Large intestine (tissue), 3 donors: Measurements from ENCODE around the gene SPATC1L. TPM values are rescaled to one million over a fixed set of nuclear protein-coding genes. Genes with fewer than 3 reads are reported as not detected.

Source experiments
- DNase-seq, 2 donors: peaks; one replicate each; pipeline versions ENCODE4 v3.0.0 to v3.0.0-alpha.2; 2013
- H3K27ac ChIP-seq: one replicate; pipeline ENCODE4 v1.5.1; 2013; ENCODE audit warnings: low read length
- H3K27me3 ChIP-seq: 2 replicates; pipeline ENCODE4 v1.6.1; 2013; ENCODE audit warnings: low read length; ENCODE audit not compliant: control insufficient read depth, insufficient read depth
- H3K36me3 ChIP-seq: 2 replicates; pipeline ENCODE4 v1.6.1; 2013; ENCODE audit warnings: low read length; ENCODE audit not compliant: control insufficient read depth, insufficient read depth
- H3K4me1 ChIP-seq: one replicate; pipeline ENCODE4 v1.6.1; 2013; ENCODE audit warnings: low read length; ENCODE audit not compliant: control insufficient read depth, insufficient read depth
- H3K4me3 ChIP-seq: one replicate; pipeline ENCODE4 v1.5.1; 2013; ENCODE audit warnings: low read length
- H3K9me3 ChIP-seq: one replicate; pipeline ENCODE4 v1.6.1; 2013; ENCODE audit warnings: mild to moderate bottlenecking, low read depth, low read length, moderate library complexity; ENCODE audit not compliant: control insufficient read depth
- WGBS: methylation state at CpG from one replicate; pipeline ENCODE4 v1.1.5; 2013; ENCODE audit warnings: low lambda C conversion rate; ENCODE audit not compliant: insufficient coverage; 5-methylcytosine and 5-hydroxymethylcytosine counted together
- polyA plus RNA-seq: library from polyadenylated mRNA; unstranded; fragments of 120-200 nt; gene quantifications from one replicate; pipeline ENCODE4 v1.2.1, GENCODE V29; 2013

SPATC1L gene
- polyA plus RNA-seq, 1 donor, result 13.2 TPM

DNA sequence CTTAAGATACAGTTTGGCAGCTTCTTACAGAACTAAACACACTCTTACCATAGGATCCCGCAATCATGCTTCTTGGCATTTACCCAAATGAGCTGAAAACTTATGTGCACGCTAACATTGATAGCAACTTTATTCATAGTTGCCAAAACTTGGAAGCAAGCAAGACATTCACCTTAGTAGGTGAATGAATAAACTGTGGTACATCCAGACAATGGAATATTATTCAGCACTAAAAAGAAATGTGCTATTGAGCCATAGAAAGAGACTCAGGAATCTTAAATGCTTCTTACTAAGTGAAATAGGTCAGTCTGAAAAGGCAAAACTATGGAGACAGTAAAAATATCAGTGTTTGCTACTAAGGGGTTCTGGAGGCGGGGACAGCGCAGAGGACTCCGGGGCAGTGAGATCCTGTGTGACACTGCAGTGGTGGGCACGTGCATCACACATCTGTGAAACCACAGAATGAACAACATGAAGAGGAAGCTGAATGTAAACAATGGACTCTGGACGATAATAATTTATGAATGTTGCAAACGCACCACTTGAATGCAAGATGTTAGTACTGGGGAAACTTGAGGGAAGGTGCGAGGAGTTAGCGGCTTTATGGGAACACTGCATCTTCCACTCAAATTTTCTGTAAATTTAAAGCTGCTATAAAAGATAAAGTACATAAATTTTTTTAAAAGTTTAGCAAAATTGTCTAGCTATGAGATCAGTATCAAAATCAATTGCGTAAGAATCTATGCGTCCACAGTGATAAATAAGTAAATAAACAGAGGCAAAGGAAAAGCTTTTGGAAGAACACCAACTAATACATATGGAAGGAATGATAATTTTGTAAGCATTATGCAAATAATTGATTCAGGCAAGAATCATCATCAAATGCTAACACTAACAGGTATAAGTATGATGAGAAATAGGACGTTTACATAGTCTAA lies 15.4 kb upstream of the SPATC1L start:
- DNase-seq, result no peak
- H3K27me3 ChIP-seq, result no peaks in the 10 kb centered on the region
- WGBS, result 70% methylated on average over 2 of the region's 13 CpGs
- H3K4me3 ChIP-seq, result no peak overlapping the region
- H3K9me3 ChIP-seq, result no peaks in the 10 kb centered on the region
- H3K36me3 ChIP-seq, result peaks cover 26% of the 10 kb centered on the region
- no peaks in the 10 kb centered on the region for H3K4me1 ChIP-seq
- H3K27ac ChIP-seq, result no peak overlapping the region

DNA sequence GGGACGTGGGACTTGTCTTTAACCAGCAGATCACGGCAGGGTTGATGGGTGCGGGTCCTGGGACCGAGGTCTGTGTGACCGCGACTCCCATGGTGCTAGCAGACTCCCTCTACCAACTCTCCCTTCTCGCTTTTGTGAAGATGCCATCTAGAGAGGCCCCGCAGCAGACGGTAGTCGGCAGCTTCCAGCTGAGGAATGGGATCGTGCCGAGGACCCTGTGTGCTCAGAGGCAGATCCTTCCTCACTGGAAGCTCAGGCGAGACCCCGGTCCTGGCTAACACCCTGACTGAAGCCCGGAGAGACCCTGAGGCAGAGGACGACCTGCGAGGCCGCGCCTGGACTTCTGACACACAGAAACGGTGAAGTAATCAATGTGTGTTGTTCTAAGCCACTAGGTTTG lies 12.5 kb upstream of the SPATC1L start:
- Histone ChIP-seq H3K4me1 (no peaks in the 10 kb centered on the region), H3K4me3 (no peak overlapping the region), H3K27ac (no peak overlapping the region), H3K27me3 (no peaks in the 10 kb centered on the region), H3K9me3 (no peaks in the 10 kb centered on the region), H3K36me3 (peaks cover 40% of the 10 kb centered on the region)
- no peak for DNase-seq
- WGBS, result no CpG with 5 or more reads among the region's 20 CpGs

DNA sequence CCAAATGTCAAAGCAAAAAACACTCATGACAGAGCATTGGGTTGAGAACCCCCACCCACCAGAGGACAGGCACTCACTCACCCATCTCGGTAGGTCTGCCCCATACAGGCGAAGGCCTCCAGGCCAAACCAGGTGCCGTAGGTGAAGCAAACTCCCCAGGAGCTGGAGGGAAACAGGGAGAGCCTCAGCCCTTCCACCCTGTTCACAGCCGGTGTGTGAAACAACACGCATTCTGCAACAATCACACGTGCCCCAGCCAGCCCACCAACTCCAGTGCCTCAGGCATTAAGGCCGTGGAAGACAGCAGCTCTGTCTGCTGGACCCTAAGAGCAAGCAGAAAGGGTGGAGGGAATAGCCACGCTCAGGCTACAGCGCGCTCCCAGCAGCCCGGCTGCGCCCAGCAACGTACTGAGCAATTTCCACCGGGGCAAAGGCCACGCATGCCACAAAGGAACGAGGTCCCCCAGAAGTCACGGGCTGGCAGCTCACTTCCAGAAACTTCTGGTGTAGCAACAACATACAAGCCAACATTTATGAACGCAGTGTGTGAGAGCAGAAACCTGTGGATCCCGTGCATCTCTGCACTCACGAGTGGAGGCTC lies 11.4 kb upstream of the SPATC1L start:
- no peak overlapping the region for H3K4me3 ChIP-seq
- H3K9me3 ChIP-seq, result no peaks in the 10 kb centered on the region
- H3K27ac ChIP-seq, result no peak overlapping the region
- H3K36me3 ChIP-seq, result peaks cover 47% of the 10 kb centered on the region
- no peak for DNase-seq
- H3K27me3 ChIP-seq, result no peaks in the 10 kb centered on the region
- WGBS, result no CpG with 5 or more reads among the region's 20 CpGs
- H3K4me1 ChIP-seq, result no peaks in the 10 kb centered on the region

DNA sequence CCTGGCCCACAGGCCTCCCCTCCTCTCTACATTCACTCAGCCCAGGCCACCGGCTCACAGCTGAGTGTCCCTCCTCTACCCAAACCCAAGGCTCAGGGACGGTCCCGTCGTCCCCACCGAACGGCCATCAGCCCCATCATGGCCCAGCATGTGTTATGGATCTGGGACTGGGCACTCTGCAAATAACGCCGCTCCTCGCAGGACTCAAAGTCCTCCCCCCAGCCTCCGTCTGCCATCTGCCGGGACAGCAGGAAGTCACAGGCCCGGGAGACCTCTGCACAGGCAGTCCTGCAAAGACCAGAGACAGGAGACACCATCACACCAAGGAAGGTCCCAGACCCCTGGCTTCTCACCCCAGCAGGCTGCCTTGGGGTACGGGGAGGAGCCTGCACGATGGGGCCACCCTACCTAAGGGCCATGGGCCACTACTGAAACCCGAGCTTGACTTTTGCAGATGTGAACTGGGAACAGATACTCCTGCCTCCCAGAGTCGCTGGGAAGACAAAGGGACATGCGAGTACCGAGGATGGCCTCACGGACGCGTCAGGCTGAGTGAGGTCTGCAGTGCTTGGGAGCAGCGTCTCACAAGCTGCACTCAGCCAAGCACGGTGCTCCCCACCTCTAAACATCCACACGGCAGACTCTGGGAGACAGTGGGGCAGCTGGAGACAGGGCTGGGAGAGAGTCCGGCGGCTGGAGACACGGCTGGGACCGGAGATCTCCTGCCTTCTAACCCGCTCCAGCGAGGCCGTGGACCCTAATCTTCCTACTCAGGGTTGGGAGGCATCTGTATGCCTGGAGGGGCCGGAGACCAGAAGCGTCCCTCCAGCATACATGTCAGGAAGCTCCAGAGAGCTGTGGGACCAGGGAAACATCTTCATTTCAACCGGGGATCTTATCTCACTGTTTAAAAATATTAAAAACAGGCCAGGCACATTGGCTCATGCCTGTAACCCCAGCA lies 10.4 kb upstream of the SPATC1L start:
- H3K4me3 ChIP-seq, result no peak overlapping the region
- H3K27me3 ChIP-seq, result no peaks in the 10 kb centered on the region
- WGBS, result no CpG with 5 or more reads among the region's 34 CpGs
- no peaks in the 10 kb centered on the region for H3K4me1 ChIP-seq
- no peak overlapping the region for H3K27ac ChIP-seq
- H3K36me3 ChIP-seq, result peaks cover 45% of the 10 kb centered on the region
- H3K9me3 ChIP-seq, result no peaks in the 10 kb centered on the region
- DNase-seq, result no peak

DNA sequence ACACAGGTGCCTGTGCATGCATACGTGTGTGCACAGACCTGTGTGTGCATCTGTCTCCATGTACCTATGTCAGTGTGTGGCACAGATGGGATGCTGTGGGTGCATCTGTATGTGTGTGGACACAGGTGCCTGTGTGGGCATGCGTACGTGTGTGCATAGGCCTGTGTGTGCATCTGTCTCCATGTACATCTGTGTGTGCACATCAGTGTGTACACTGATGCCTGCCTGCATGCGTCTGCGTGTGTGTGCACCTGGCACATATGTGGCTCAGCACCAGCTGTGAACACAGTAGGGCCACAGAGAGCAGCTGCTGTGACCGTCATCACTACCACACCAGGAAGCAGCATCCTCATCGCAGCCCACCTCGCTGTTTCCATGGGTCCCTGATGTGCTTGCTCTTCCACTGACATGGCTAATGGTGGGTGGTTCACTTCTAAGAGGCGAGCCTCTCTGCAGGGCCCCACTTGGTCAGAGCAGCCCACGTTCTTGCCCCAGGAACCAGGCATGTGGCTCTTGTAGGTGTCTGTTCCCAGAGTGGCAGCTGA lies 9.6 kb upstream of the SPATC1L start:
- Histone ChIP-seq H3K4me3 (no peak overlapping the region), H3K27me3 (no peaks in the 10 kb centered on the region), H3K27ac (no peak overlapping the region), H3K4me1 (no peaks in the 10 kb centered on the region), H3K36me3 (peaks cover 43% of the 10 kb centered on the region), H3K9me3 (no peaks in the 10 kb centered on the region)
- DNase-seq, result no peak
- no CpG with 5 or more reads among the region's 10 CpGs for WGBS

- no CpG with 5 or more reads among the region's 20 CpGs for whole genome bisulfite sequencing
- Histone ChIP-seq H3K27me3 (no peaks in the 10 kb centered on the region), H3K9me3 (no peaks in the 10 kb centered on the region), H3K4me3 (no peak overlapping the region), H3K4me1 (no peaks in the 10 kb centered on the region), H3K36me3 (peaks cover 43% of the 10 kb centered on the region), H3K27ac (no peak overlapping the region)
- DNase-seq, result no peak
Measured at GRCh38 chr21:46191686-46192575, 7.7 kb upstream of the SPATC1L start.

DNA sequence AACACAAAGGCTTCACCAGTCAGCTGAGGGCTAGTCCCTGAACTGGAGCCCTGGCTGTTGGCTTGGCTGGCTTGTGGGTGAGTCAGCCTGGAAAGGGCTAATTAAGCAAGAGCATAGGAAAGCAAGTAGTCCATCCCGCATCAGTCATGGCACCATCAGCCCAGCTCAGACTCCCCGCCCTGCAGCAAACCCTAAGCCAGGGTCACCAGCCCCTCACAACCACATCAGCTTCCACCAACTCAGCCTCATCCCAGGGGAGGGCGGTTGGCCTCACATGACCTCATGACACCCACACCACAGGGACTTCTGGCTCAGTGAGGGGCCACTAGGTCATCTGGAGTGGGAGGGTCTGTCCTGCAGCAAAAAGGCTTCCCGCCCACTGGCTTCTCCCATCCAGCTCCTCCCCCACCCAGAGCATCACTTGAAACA lies 7.0 kb upstream of the SPATC1L start:
- Histone ChIP-seq H3K4me1 (no peaks in the 10 kb centered on the region), H3K9me3 (no peaks in the 10 kb centered on the region), H3K27ac (no peak overlapping the region), H3K4me3 (no peak overlapping the region), H3K36me3 (peaks cover 40% of the 10 kb centered on the region), H3K27me3 (no peaks in the 10 kb centered on the region)
- WGBS, result no CpG with 5 or more reads among the region's 4 CpGs
- DNase-seq, result no peak

DNA sequence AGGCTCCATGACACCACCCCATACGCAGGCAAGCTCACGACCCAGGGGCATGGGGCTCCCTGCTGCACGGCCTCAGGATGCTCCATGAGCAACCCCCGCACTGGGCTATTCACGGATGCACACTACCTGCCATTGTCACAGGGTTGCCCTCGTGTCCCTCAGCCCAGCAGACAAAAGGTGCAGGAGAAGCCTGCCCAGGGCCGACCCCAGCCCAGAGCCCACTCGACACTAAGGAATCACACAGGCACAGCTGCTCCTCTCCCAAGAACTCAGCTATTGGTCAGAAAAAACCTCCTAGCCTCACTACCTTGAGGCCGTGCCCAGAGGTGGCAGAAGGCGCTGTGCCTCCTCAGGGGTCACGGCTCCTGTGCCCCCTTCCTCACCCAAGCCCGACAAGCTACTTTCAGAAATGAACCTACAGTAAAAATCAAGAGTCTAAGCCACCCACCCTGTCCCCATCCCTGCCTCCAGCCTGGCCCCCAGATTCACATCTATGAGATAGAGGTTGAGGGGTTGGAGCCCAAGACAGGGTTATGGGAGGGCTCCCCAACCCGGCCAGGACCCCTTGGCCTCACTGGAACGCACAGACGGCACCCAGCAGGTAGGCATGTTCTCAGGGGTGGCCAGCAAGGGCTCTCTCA lies 6.4 kb upstream of the SPATC1L start:
- no peaks in the 10 kb centered on the region for H3K4me1 ChIP-seq
- H3K9me3 ChIP-seq, result no peaks in the 10 kb centered on the region
- no peaks in the 10 kb centered on the region for H3K27me3 ChIP-seq
- DNase-seq, result no peak
- H3K27ac ChIP-seq, result no peak overlapping the region
- WGBS, result no CpG with 5 or more reads among the region's 15 CpGs
- H3K36me3 ChIP-seq, result peaks cover 34% of the 10 kb centered on the region
- no peak overlapping the region for H3K4me3 ChIP-seq

DNA sequence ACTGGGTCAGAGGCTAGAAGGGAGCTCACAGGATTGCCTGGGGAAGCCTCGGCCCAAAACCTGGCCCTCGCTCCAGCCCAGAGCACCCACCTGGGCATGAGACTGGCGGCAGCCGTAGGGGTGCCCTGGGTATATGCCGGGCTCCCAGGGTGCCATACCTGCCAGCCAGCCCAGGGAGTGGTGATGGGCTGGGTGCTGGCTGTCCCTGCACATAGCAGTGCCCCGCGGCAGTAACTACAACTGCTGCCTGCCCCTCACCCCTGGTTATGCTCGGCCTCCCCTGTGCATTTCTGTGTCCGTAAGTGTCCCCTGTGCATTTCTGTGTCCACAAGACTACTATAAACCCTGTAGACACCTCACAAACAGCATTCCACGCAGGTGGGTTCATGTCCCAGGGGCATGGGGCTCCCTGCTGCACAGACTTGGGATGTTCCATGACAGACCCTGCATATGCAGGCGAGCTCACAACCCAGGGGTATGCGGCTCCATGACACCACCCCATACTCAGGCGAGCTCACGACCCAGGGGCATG lies 5.8 kb upstream of the SPATC1L start:
- no peaks in the 10 kb centered on the region for H3K27me3 ChIP-seq
- peaks cover 30% of the 10 kb centered on the region for H3K36me3 ChIP-seq
- H3K9me3 ChIP-seq, result no peaks in the 10 kb centered on the region
- no peak overlapping the region for H3K4me3 ChIP-seq
- H3K27ac ChIP-seq, result no peak overlapping the region
- no peaks in the 10 kb centered on the region for H3K4me1 ChIP-seq
- no CpG with 5 or more reads among the region's 14 CpGs for WGBS
- no peak for DNase-seq
